Left ventricle myocardium inferior (tissue), 1 donor: ENCODE data around the gene ERAP2. TPM values are rescaled to one million over a fixed set of nuclear protein-coding genes. Genes with fewer than 3 reads are reported as not detected.

Experiments
- DNase-seq: peaks from one replicate; pipeline ENCODE4 v3.0.0-alpha.2; 2020
- H3K27ac ChIP-seq: fragments of 200-600 bp; replicated peaks from 2 replicates; pipeline ENCODE4 v1.8.0; 2021
- H3K27me3 ChIP-seq: fragments of 200-600 bp; 2 replicates; pipeline ENCODE4 v1.8.0; 2021; ENCODE audit warnings: low read depth
- H3K36me3 ChIP-seq: fragments of 200-600 bp; 2 replicates; pipeline ENCODE4 v1.8.0; 2021
- H3K4me1 ChIP-seq: fragments of 200-600 bp; 2 replicates; pipeline ENCODE4 v1.8.0; 2021
- H3K4me3 ChIP-seq: fragments of 200-600 bp; 2 replicates; pipeline ENCODE4 v1.8.0; 2021; ENCODE audit warnings: mild to moderate bottlenecking, moderate library complexity
- H3K9me3 ChIP-seq: fragments of 200-600 bp; replicated peaks from 2 replicates; pipeline ENCODE4 v1.8.0; 2021
- intact Hi-C: fragments of 100-400 bp; cut with micrococcal nuclease; formaldehyde crosslinking; loops from one replicate; pipeline ENCODE4 v1.11.0; 2022
- total RNA-seq: library from RNA; stranded (reverse); fragmentation: NEBNext Ultra II Directional; extraction: Animal tissue kit (Norgen Biotek cat#: 25700); gene quantifications from one replicate; pipeline ENCODE4 v1.2.1, GENCODE V29; 2021
- TF ChIP-seq, protein P1 (sequence below): fragments of 200-600 bp; IDR thresholded peaks from 2 replicates; pipeline ENCODE4 v1.8.0; 2021; ENCODE audit warnings: antibody characterized with exemption, mild to moderate bottlenecking, borderline replicate concordance
- donor health status: DM: no; HTN: yes; CAD: no; lungs with severe emphysema.

Gene ERAP2
- total RNA-seq, 1 donor from 2014 or later = 6.7 TPM

- no peak for DNase-seq
- no peak overlapping the region for H3K27ac ChIP-seq
- H3K4me1 ChIP-seq = peaks cover 51% of the 10 kb centered on the region
- no peaks in the 10 kb centered on the region for H3K27me3 ChIP-seq
- TF ChIP-seq, protein P1, sequence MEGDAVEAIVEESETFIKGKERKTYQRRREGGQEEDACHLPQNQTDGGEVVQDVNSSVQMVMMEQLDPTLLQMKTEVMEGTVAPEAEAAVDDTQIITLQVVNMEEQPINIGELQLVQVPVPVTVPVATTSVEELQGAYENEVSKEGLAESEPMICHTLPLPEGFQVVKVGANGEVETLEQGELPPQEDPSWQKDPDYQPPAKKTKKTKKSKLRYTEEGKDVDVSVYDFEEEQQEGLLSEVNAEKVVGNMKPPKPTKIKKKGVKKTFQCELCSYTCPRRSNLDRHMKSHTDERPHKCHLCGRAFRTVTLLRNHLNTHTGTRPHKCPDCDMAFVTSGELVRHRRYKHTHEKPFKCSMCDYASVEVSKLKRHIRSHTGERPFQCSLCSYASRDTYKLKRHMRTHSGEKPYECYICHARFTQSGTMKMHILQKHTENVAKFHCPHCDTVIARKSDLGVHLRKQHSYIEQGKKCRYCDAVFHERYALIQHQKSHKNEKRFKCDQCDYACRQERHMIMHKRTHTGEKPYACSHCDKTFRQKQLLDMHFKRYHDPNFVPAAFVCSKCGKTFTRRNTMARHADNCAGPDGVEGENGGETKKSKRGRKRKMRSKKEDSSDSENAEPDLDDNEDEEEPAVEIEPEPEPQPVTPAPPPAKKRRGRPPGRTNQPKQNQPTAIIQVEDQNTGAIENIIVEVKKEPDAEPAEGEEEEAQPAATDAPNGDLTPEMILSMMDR = no peak
- H3K9me3 ChIP-seq = no peaks in the 10 kb centered on the region
- H3K4me3 ChIP-seq = no peak overlapping the region
- intact Hi-C loops = no loop called here
- peaks cover 14% of the 10 kb centered on the region for H3K36me3 ChIP-seq
Observed at GRCh38 chr5:96879665-96880064, 3.4 kb downstream of the ERAP2 start.

DNA sequence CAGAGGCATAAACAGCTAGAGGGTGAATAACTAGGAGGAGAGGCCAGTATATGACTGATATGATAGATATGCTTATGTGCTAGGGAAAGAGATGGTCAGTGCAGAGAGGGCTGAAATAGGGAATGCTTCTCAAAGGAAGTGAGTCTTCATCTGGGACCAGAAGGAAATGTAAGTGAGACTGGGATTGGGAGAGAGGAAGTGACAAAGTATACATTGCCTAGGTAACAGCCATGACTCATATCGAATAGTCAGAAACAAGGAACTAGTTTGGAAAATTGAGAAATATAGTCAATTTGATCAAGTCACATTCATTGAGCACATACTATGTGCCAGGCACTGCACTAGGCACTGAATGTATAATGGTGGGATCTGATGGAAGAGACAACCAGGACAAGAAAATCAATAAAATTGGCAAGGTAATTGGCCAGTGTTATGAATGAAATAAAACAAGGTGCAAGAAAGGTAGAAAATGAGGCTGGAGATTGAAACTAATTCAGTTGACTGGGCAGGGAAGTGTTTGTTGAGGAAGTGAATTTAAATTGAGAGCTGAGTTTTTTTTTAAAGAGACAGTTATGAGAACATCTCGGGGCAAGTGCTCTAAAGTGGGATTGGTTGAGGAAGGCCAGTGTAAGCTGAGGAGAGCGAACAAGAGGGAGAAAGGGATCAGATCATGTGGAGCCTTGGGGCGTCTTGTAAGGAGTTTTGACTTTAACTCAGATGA lies 4.3 kb downstream of the ERAP2 start:
- Histone ChIP-seq H3K9me3 (no peaks in the 10 kb centered on the region), H3K4me1 (peaks cover 50% of the 10 kb centered on the region), H3K27me3 (no peaks in the 10 kb centered on the region), H3K27ac (no peak overlapping the region), H3K4me3 (no peak overlapping the region), H3K36me3 (peaks cover 19% of the 10 kb centered on the region)
- intact Hi-C loops = no loop called here
- DNase-seq = no peak
- TF ChIP-seq, protein P1 = no peak

GRCh38 chr5:96881511-96882115 lies 5.3 kb downstream of the ERAP2 start:
- Histone ChIP-seq H3K36me3 (peaks cover 25% of the 10 kb centered on the region), H3K27me3 (no peaks in the 10 kb centered on the region), H3K9me3 (no peaks in the 10 kb centered on the region), H3K4me1 (peaks cover 43% of the 10 kb centered on the region), H3K27ac (no peak overlapping the region), H3K4me3 (no peak overlapping the region)
- DNase-seq = no peak
- intact Hi-C loops = no loop called here
- TF ChIP-seq, protein P1 = no peak

DNA sequence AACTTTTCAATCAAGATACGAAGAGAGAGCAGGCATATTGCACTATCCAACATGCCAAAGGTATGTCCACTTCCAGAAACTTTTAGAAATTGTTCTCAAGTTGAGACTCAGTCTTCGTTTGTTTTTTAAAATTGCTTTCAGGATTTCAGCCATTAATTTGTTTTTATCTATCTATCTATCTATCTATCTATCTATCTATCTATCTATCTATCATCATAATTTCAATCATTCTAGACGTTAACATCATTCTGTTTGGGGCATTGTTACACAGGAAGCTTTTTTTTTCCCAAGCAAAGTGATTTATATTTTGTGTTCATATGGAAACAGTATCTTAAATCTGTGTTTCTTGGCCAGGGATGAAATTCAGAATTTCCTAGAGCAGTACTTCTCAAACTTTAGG lies 7.6 kb downstream of the ERAP2 start:
- TF ChIP-seq, protein P1 = no peak
- peaks cover 25% of the 10 kb centered on the region for H3K4me1 ChIP-seq
- intact Hi-C loops = no loop called here
- peaks cover 30% of the 10 kb centered on the region for H3K36me3 ChIP-seq
- DNase-seq = no peak
- H3K9me3 ChIP-seq = no peaks in the 10 kb centered on the region
- no peak overlapping the region for H3K27ac ChIP-seq
- H3K27me3 ChIP-seq = no peaks in the 10 kb centered on the region
- H3K4me3 ChIP-seq = no peak overlapping the region

GRCh38 chr5:96884995-96885394 lies 8.7 kb downstream of the ERAP2 start:
- Histone ChIP-seq H3K27me3 (no peaks in the 10 kb centered on the region), H3K4me1 (peaks cover 25% of the 10 kb centered on the region), H3K36me3 (peaks cover 34% of the 10 kb centered on the region), H3K27ac (no peak overlapping the region), H3K4me3 (no peak overlapping the region), H3K9me3 (no peaks in the 10 kb centered on the region)
- TF ChIP-seq, protein P1 = no peak
- DNase-seq = no peak
- intact Hi-C loops = no loop called here
